CD4-positive, alpha-beta T cell treated with Interleukin-4 for 1 hour (primary cell): ENCODE measurements around the gene RTN4RL1.

Source experiments
- DNase-seq, 2 donors: peaks; one replicate each; pipeline ENCODE4 v3.0.0-alpha.2; 2020 to 2022

RTN4RL1 gene

GRCh38 chr17:2058586-2059546, 33.7 kb upstream of the RTN4RL1 start:
- DNase-seq: peak; percentile 60 to 74

GRCh38 chr17:2057760-2058585, 32.8 kb upstream of the RTN4RL1 start:
- no peak for DNase-seq

- DNase-seq: no peak
Observed at GRCh38 chr17:2057175-2057759, 32.1 kb upstream of the RTN4RL1 start.

GRCh38 chr17:2056206-2057174, 31.4 kb upstream of the RTN4RL1 start:
- DNase-seq: peak; percentile 49 to 58

DNA sequence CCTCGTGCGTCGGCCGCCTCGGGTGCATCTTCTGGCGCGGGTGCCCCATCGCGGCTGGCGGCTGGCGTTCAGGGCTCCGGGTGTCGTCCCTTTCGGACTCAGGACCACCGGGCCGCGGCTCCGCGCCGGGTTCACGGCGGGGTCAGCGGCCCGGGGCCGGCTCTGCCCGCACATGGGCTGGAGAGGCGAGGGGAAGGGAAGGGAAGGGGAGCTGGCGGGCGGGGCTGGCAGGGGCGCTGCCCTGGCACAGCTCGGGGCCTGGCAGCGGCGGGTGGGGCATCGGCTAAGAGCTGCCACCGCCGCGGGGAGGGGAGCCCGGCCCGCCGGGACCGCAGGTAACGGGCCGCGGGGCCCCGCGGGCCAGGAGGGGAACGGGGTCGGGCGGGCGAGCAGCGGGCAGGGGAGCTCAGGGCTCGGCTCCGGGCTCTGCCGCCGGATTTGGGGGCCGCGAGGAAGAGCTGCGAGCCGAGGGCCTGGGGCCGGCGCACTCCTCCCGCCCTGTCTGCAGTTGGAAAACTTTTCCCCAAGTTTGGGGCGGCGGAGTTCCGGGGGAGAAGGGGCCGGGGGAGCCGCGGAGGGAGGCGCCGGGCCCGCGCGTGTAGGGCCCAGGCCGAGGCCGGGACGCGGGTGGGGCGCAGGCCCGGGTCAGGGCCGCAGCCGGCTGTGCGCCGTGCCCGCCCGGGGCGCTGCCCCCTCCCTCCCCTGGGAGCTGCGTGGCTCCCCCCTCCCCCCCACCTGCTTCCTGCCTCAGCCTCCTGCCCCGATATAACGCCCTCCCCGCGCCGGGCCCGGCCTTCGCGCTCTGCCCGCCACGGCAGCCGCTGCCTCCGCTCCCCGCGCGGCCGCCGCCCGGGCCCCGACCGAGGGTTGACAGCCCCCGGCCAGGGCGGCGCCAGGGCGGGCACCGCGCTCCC, 30.4 kb upstream of the RTN4RL1 start:
- DNase-seq: peak; percentile 30 to 49

DNA sequence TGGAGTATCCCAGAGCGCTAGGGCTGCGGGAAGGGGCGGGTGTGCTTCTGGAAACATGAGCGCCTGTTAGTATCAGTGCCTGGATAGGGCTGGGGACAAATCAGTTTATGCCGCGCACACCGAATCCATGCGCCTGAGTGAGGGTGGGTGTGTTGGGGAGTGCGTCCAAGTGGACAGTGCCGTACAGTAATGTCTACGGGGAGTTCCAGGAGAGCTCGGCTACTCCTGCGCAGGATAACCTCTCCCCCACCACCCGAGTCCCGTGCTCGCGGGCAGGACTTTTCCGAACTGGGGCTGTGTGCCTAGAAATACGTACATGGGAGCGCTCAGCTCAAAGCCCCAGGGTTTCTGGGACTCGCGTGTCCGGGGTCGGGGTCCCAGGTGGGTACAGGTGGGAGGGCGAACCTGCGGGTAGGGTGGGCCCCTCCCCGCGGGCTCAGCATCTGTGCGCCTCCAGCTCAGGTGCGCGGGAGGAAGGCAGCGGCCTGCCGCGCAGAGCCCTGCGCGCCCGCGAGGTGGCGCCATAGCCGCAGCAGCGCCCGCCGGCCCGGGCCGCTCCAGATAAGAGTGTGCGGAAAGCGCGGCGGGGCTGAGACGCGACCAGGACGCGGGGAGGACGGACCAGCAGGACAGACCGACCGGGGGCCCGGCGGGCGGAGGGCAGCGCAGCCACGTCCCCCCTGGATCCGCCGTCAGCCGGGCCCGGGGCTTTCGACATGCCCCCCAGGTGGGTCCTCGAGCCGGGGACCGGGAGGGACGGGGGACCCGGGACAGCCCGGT, 29.6 kb upstream of the RTN4RL1 start, which contains the start of gene HIC1:
TSS of gene HIC1 (plus strand) at position 592 of the 780 bp plus-strand sequence. CDS start 1,588 bp downstream, outside the sequence.
- DNase-seq: peak; percentile 80 to 83

GRCh38 chr17:2054262-2054511, 29.1 kb upstream of the RTN4RL1 start:
- DNase-seq: peak in 1 of 2 donors; percentile 20

- DNase-seq: peak; percentile 83 to 88
Observed at GRCh38 chr17:2053380-2054261, 28.5 kb upstream of the RTN4RL1 start.

- DNase-seq: no peak
Observed at GRCh38 chr17:2051933-2052559, 26.9 kb upstream of the RTN4RL1 start.

- DNase-seq: peak in 1 of 2 donors; percentile 29
Observed at GRCh38 chr17:2051061-2051932, 26.2 kb upstream of the RTN4RL1 start.

DNA sequence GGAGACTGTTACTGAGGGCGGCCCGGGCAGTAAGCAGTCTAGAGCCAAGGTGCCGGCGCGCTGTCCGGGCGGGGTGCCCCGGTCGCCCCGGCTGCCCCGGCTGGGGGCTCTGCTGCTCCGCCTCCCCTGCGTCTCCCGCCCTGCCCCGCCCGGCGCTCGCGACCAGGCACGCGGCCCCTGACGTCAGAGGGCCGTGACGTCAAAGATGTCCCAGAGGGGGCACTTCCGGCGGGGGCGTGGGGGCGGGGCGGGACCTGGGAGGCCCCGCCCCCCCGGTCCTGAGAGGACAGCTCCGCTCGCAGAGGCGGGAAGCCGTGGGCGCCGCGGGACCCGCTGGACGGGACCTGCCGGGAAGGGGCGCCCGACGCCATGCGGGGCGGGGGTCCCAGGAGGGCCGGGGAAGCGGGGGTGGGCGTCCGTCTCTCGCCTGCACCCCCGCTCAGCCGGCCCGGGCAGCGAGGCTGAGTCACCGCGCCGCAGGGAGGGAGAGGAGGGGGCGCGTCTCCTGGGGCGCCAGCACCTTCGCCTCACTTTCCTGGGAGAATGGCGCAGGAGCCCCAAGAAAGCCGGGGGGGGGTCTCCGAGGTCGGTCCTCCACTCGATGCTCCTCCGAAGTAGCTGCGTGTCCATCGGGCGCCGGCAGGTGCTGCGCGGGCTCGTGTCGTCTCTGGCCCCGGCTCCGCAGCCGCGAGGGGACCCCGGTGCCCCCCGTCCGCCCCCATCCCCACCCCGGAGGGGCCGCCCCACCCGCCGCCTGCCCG, 25.3 kb upstream of the RTN4RL1 start:
- peak; percentile 78 to 82 for DNase-seq

- DNase-seq: peak; percentile 92 to 94
Observed at GRCh38 chr17:2049333-2050299, 24.5 kb upstream of the RTN4RL1 start.

DNA sequence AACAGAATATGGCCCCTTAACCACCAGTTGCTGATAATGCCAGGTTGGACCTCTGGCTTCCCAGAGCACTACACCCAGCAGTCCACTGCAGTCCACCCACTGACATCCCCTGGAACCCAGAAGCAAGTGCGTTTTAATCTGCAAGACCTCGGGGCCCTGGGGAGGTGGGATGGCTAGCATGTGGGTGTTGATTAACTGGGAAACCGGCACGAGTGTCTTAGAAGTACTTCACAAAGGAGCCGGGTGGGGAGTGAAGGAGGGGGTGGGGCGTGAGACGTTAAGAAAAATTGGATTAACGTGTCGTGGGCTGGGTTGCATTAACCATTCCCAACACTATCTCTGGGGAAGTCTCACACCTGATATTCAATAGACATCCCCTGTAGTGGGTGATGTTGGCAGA, 23.7 kb upstream of the RTN4RL1 start:
- no peak for DNase-seq

GRCh38 chr17:2047590-2047989, 22.5 kb upstream of the RTN4RL1 start:
- DNase-seq: no peak

GRCh38 chr17:2044263-2044894, 19.2 kb upstream of the RTN4RL1 start:
- no peak for DNase-seq
